Skeletal muscle tissue (tissue), 4 donors: ENCODE data around the gene CFAP221. TPM values are rescaled to one million over a fixed set of nuclear protein-coding genes. Genes with fewer than 3 reads are reported as not detected.

Experiments
- H3K27ac ChIP-seq: one replicate; pipeline ENCODE4 v1.7.0; 2013; ENCODE audit warnings: mild to moderate bottlenecking, low read depth, low read length, inconsistent platforms
- H3K27me3 ChIP-seq, 3 donors: one replicate each; pipeline ENCODE4 v1.7.0; 2013; ENCODE audit warnings: low read length in 3 of 3; ENCODE audit not compliant: control insufficient read depth in 3 of 3, insufficient read depth in 3 of 3
- H3K36me3 ChIP-seq, 3 donors: one replicate each; pipeline ENCODE4 v1.7.0; 2013; ENCODE audit warnings: low read length in 3 of 3; ENCODE audit not compliant: control insufficient read depth in 3 of 3, insufficient read depth in 3 of 3
- H3K4me1 ChIP-seq, 3 donors: one replicate each; pipeline ENCODE4 v1.7.0; 2013; ENCODE audit warnings: low read length in 3 of 3, mild to moderate bottlenecking in 3 of 3; ENCODE audit not compliant: control insufficient read depth in 3 of 3, insufficient read depth in 3 of 3
- H3K4me3 ChIP-seq, 3 donors: one replicate each; pipeline ENCODE4 v1.7.0; 2013; ENCODE audit warnings: low read length in 3 of 3
- H3K9ac ChIP-seq, 3 donors: one replicate each; pipeline ENCODE4 v1.7.0; 2013; ENCODE audit warnings: low read length in 3 of 3, mild to moderate bottlenecking in 3 of 3, moderate library complexity in 2 of 3, low read depth in 1 of 3
- H3K9me3 ChIP-seq, 3 donors: one replicate each; pipeline ENCODE4 v1.7.0; 2013; ENCODE audit warnings: low read length in 3 of 3; ENCODE audit not compliant: control insufficient read depth in 3 of 3
- total RNA-seq: library from RNA; depleted of rRNA; stranded (reverse); fragments of >200 nt; gene quantifications from one replicate; pipeline ENCODE4 v1.2.3, GENCODE V29; 2014
- donor health status: Osteomylitis.

The CFAP221 gene
- total RNA-seq, 1 donor from 2014 or later = 1.0 TPM

GRCh38 chr2:119691651-119692245 lies 147.5 kb downstream of the CFAP221 start:
- Histone ChIP-seq H3K27ac (no peak overlapping the region), H3K9ac (peak overlapping the region in 1 of 3 donors; percentile 33), H3K4me3 (no peak overlapping the region), H3K9me3 (no peaks in the 10 kb centered on the region), H3K36me3 (peaks cover 0 to 14% (median 0%) of the 10 kb centered on the region in 3 donors), H3K27me3 (peaks cover 5 to 25% (median 7%) of the 10 kb centered on the region in 3 donors), H3K4me1 (peaks cover 0 to 22% (median 8%) of the 10 kb centered on the region in 3 donors)

- Histone ChIP-seq H3K9ac (peak overlapping the region in 1 of 3 donors; percentile 33), H3K27ac (no peak overlapping the region), H3K9me3 (no peaks in the 10 kb centered on the region), H3K4me1 (peaks cover 3 to 22% (median 11%) of the 10 kb centered on the region in 3 donors), H3K4me3 (no peak overlapping the region), H3K36me3 (peaks cover 0 to 10% (median 0%) of the 10 kb centered on the region in 3 donors), H3K27me3 (peaks cover 5 to 25% (median 7%) of the 10 kb centered on the region in 3 donors)
Measured at GRCh38 chr2:119692310-119692709, 148.1 kb downstream of the CFAP221 start.

- Histone ChIP-seq H3K4me1 (peaks cover 3 to 22% (median 11%) of the 10 kb centered on the region in 3 donors), H3K36me3 (peaks cover 0 to 7% (median 0%) of the 10 kb centered on the region in 3 donors), H3K27me3 (peaks cover 5 to 25% (median 7%) of the 10 kb centered on the region in 3 donors), H3K9ac (peak overlapping the region in 1 of 3 donors; percentile 3), H3K4me3 (no peak overlapping the region), H3K27ac (no peak overlapping the region), H3K9me3 (no peaks in the 10 kb centered on the region)
Measured at GRCh38 chr2:119692954-119693353, 148.7 kb downstream of the CFAP221 start.

- H3K36me3 ChIP-seq = peaks cover 0 to 4% (median 0%) of the 10 kb centered on the region in 3 donors
- H3K27ac ChIP-seq = no peak overlapping the region
- no peak overlapping the region for H3K4me3 ChIP-seq
- no peak overlapping the region for H3K9ac ChIP-seq
- H3K9me3 ChIP-seq = no peaks in the 10 kb centered on the region
- H3K4me1 ChIP-seq = peaks cover 3 to 20% (median 11%) of the 10 kb centered on the region in 3 donors
- peaks cover 5 to 25% (median 7%) of the 10 kb centered on the region in 3 donors for H3K27me3 ChIP-seq
Measured at GRCh38 chr2:119693567-119693966, 149.3 kb downstream of the CFAP221 start.

- no peak overlapping the region for H3K9ac ChIP-seq
- H3K27me3 ChIP-seq = peaks cover 5 to 25% (median 7%) of the 10 kb centered on the region in 3 donors
- H3K9me3 ChIP-seq = no peaks in the 10 kb centered on the region
- H3K36me3 ChIP-seq = no peaks in the 10 kb centered on the region
- H3K27ac ChIP-seq = no peak overlapping the region
- H3K4me1 ChIP-seq = peaks cover 3 to 16% (median 11%) of the 10 kb centered on the region in 3 donors
- peak overlapping the region in 1 of 3 donors; percentile 13 for H3K4me3 ChIP-seq
Measured at GRCh38 chr2:119693967-119694366, 149.7 kb downstream of the CFAP221 start.

- Histone ChIP-seq H3K4me1 (peaks cover 3 to 16% (median 11%) of the 10 kb centered on the region in 3 donors), H3K27ac (no peak overlapping the region), H3K9ac (no peak overlapping the region)
Measured at GRCh38 chr2:119694470-119694844, 150.2 kb downstream of the CFAP221 start.

GRCh38 chr2:119694845-119695521 lies 150.7 kb downstream of the CFAP221 start:
- Histone ChIP-seq H3K4me1 (peaks cover 3 to 16% (median 11%) of the 10 kb centered on the region in 3 donors), H3K9me3 (no peaks in the 10 kb centered on the region), H3K36me3 (no peaks in the 10 kb centered on the region), H3K9ac (no peak overlapping the region), H3K27me3 (peaks cover 5 to 25% (median 7%) of the 10 kb centered on the region in 3 donors), H3K27ac (no peak overlapping the region), H3K4me3 (no peak overlapping the region)

More at GRCh38 chr2:119694470-119694844, 150.2 kb downstream of the CFAP221 start:
- Histone ChIP-seq H3K4me3 (no peak overlapping the region), H3K36me3 (no peaks in the 10 kb centered on the region), H3K9me3 (no peaks in the 10 kb centered on the region), H3K27me3 (peaks cover 5 to 25% (median 7%) of the 10 kb centered on the region in 3 donors)

- no peaks in the 10 kb centered on the region for H3K9me3 ChIP-seq
- no peak overlapping the region for H3K27ac ChIP-seq
Measured at GRCh38 chr2:119696005-119696404, 151.8 kb downstream of the CFAP221 start.

GRCh38 chr2:119696494-119697030 lies 152.3 kb downstream of the CFAP221 start:
- Histone ChIP-seq H3K4me3 (no peak overlapping the region), H3K9ac (no peak overlapping the region), H3K27ac (no peak overlapping the region), H3K9me3 (no peaks in the 10 kb centered on the region), H3K4me1 (peaks cover 3 to 7% (median 5%) of the 10 kb centered on the region in 3 donors), H3K36me3 (no peaks in the 10 kb centered on the region), H3K27me3 (peaks cover 5 to 25% (median 7%) of the 10 kb centered on the region in 3 donors)

More at GRCh38 chr2:119696005-119696404, 151.8 kb downstream of the CFAP221 start:
- H3K36me3 ChIP-seq = no peaks in the 10 kb centered on the region
- H3K27me3 ChIP-seq = peaks cover 5 to 25% (median 7%) of the 10 kb centered on the region in 3 donors
- H3K9ac ChIP-seq = no peak overlapping the region
- H3K4me1 ChIP-seq = peaks cover 3 to 11% (median 10%) of the 10 kb centered on the region in 3 donors
- H3K4me3 ChIP-seq = no peak overlapping the region
